ENCODE results near the gene RNF224.
"Not testable (repeated sequence)": the region's sequence is repeated elsewhere in the genome, so short reads cannot be mapped to it uniquely, and the experiment has no call there.

RNF224 gene

DNA sequence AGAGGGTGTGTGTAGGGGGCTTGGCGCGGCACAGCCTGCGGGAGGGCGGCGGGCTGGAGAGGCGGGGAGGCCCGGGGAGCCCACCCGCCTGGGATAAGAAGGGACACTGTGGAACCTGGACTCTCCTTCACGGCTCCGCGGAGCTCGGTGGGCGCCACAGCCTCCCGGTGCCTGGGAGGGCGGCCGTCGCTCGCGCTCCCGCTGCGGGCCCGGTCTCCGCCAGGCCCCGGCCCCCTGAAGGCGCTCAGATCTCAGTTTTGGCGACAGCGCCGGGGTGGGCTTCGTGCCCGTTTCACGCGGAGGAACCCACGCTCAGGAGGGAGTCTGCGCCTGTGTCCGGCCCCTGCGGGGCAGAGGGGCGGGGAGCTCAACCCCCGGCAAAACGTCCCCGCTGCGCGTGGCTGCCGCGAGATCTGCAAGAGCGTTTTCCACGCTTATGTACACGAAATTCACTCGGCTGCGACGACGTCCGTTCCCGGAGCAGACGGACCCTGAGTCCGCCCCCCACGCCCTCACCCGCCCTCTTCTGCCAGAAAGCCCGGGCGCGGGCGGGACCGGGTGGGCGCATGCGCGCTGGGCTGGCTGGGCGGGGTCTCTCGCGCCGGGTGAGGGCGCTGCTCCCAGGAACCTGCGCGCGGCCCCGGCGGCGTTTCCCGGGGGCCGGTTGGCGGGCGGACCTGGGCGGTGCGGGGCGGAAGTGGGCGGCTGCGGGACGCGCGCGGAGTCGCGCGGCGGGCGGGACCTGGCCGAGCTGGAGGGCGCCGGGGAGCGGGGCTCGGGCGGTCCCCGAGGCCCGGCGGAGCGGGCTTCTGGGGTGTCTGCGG, 27.5 kb downstream of the RNF224 start, which contains the start of gene NELFB:
TSS of gene NELFB (plus strand) at position 704 of the 824 bp plus-strand sequence.
- peak; percentile 65 to 72 for DNase-seq (ENCODE audit: low read depth in 2 of 2)

DNA sequence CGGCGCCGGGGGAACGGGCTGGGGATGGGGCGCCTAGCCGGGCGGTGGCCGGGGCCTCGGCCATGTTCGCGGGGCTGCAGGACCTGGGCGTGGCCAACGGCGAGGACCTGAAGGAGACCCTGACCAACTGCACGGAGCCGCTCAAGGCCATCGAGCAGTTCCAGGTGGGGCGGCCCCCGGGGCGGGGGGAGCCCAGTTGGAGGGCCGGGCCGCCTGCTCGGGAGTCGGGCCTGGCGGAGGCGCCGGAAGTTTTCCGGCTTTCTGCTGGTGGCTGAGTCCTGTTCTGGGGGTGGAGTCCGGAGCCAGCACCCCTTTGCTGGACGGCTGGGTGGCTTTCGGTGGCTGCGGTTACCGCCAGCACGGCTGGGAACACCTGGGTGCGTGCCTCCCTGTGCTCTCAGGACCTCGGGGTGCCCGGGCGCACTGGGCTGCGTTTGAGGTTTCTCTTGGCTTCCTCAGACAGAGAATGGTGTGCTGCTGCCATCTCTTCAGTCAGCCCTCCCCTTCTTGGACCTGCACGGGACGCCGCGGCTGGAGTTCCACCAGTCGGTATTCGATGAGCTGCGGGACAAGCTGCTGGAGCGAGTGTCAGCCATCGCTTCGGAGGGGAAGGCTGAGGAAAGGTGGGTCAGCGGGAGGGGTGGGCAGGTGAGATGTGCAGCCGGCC, 28.3 kb downstream of the RNF224 start:
- no peak for DNase-seq (ENCODE audit: low read depth in 2 of 2)

DNA sequence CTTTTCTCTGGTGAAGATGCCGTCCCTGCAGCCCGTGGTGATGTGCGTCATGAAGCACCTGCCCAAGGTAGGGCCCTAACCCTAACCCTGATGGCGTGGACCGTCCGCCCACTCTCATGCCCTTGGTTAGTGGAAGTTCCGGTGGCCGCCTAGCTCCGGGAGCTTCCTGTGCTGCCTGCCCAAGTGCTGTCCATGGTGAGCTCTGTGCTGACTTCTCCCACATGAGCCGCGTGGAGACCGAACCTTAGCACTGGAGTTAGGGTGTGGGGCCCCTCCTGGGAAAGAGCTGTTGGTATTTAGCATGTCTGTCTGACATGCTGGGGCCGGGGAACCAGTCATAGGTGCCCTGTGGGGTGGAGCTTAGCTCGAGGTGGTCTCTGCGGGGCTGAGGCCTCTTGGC, 29.1 kb downstream of the RNF224 start:
- no peak for DNase-seq (ENCODE audit: low read depth in 2 of 2)

DNA sequence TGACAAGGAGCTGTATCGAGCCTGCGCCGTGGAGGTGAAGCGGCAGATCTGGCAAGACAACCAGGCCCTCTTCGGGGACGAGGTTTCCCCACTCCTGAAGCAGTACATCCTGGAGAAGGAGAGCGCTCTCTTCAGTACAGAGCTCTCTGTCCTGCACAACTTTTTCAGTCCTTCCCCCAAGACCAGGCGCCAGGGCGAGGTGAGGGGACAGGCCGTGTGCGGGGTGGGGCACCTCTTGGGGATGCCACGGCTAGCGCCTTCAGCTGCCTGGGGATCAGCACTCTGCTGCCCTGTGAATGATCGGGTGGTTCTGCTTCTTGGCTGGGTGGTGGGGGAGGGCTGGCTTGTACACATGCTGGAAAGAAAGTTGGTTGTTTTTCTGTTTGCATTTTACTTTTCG, 29.6 kb downstream of the RNF224 start:
- no peak for DNase-seq (ENCODE audit: low read depth in 2 of 2)

DNA sequence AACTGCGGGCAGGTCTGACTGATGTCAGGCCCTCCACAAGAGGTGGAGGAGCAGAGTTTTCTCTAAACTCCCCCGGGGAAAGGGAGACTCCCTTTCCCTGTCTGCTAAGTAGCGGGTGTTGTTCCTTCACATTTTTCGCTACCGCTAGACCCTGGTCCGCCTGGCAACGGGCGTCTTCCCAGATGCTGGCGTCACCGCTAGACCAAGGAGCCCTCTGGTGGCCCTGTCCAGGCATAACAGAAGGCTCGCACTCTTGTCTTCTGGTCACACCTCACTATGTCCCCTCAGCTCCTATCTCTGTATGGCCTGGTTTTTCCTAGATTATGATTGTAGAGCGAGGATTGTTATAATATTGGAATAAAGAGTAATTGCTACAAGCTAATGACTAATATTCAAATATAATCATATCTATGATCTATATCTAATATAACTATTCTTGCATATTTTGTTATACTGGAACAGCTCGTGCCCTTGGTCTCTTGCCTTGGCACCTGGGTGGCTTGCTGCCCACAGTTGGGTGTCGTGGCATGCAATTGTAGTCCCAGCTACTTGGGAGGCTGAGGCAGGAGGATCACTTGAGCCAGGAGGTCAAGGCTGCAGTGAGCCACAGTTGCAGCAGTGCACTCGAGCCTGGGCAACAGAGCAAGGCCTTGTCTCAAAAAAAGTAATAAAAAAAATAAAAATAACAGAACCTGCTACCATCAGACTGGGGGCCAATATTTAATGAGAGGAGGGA, 35.0 kb downstream of the RNF224 start:
- not testable (repeated sequence) for DNase-seq (ENCODE audit: low read depth in 2 of 2)

DNA sequence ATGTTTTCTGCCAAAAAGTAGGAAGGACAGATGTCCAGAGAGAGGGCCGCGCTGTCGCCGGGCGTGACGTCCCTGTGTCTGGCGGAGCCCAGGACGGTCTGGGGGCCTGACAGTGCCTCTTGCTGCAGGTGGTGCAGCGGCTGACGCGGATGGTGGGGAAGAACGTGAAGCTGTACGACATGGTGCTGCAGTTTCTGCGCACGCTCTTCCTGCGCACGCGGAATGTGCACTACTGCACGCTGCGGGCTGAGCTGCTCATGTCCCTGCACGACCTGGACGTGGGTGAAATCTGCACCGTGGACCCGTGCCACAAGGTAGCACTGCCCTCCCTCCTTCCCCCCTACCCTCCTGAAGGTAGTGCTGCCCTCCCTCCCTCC, 35.6 kb downstream of the RNF224 start:
- DNase-seq (ENCODE audit: low read depth in 2 of 2), result no peak

DNA sequence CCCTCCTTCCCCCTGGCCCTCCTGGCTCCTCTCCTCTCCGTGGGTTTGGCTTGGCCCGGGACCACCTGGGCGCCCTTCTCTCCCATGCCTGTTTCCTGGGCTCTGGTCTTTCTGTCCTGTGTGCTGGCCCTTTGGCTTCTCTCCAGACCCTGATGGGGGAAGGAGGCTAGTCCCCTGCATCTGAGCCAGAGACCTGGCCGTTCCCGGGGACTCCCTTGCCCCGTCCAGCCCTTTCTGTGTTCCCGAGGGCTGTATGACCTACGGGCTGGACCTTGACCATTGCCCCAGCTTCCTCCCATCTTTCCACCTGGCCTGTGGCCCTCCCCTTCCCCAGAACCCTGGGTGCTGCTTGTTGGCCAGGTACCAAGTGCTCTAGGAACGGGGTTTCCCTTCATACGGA, 36.2 kb downstream of the RNF224 start:
- DNase-seq (ENCODE audit: low read depth in 2 of 2), result no peak

DNA sequence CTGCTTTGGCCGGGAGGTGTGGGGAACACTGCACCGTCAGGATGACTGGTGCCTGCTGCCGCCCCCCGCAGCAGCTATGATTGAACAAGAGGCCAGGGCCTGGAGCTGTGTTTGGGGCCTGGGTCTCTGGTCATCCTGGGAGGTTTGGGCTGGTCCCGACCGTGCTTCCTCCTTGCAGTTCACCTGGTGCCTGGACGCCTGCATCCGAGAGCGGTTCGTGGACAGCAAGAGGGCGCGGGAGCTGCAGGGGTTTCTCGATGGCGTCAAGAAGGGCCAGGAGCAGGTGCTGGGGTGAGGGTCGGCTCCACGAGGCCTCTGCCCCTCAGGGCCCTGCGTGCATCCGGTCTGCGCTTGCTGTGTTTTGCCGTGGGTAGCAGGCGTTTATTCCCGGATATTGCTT, 36.8 kb downstream of the RNF224 start:
- no peak for DNase-seq (ENCODE audit: low read depth in 2 of 2)

DNA sequence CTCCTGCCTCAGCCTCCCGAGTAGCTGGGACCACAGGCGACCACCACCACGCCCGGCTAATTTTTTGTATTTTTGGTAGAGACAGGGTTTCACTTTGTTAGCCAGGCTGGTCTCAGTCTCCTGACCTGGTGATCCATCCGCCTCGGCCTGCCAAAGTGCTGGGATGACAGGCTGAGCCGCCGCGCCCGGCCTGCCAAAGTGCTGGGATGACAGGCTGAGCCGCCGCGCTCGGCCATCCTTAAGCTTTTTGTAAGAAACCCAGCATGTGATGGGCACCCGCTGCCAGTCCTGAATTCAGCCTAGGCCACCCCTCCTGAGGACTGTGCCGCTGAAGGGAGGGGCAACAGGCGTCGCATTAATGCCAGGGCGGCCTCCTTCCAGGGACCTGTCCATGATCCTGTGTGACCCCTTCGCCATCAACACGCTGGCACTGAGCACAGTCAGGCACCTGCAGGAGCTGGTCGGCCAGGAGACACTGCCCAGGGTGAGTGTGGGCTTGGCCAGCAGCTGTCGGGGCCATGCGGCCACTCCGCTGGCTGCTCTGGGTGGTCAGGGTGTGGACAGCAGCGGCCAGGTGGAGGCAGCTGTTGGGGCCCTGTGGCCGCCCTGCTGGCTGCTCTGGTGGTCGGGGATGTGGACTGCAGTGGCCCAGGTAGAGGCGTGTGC, 38.3 kb downstream of the RNF224 start:
- no peak for DNase-seq (ENCODE audit: low read depth in 2 of 2)

DNA sequence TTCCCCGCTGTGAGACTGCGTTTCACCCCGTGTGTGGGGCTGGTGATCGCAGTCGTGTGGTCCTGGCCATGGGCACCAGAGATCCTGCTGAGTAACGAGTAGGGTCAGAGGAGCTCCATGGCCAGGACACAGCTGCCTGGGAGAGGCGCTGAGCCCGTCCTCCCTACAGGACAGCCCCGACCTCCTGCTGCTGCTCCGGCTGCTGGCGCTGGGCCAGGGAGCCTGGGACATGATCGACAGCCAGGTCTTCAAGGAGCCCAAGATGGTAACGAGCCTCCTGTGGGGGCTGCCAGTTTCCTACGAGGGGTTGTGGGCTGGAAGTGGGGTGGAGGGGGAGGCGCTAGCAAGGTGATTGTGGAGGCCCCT, 38.8 kb downstream of the RNF224 start:
- no peak for DNase-seq (ENCODE audit: low read depth in 2 of 2)

DNA sequence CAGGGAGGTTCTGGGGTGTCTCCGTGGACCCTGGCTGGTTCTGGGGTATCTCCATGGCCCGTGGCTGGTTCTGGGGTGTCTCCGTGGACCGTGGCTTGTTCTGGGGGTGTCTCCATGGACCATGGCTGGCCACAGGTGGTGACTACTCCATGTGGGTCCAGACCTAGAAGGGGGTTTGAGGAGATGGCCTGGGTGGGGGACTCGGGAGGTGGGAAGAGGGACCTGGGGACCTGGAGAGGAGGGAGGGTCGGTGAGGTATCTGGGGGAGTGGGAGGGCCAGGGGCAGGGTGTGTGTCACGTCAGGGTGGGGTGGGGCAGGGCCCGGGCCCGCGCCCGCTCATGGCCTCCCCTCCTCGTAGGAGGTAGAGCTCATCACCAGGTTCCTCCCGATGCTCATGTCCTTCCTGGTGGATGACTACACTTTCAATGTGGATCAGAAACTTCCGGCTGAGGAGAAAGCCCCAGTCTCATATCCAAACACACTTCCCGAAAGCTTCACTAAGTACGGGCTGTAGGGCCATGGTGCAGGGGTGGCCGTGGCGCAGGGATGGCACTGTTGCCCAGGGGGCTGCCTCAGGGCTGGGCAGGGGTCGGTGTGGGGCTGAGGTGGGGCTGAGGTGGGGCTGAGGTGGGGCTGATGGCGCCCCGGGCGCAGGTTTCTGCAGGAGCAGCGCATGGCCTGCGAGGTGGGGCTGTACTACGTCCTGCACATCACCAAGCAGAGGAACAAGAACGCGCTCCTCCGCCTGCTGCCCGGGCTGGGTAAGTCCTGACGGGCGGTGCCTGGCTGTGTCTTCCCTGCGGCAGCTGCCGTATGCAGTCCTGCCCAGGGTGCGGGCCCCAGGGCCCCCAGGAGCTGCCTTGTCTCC, 39.5 kb downstream of the RNF224 start:
- no peak for DNase-seq (ENCODE audit: low read depth in 2 of 2)

DNA sequence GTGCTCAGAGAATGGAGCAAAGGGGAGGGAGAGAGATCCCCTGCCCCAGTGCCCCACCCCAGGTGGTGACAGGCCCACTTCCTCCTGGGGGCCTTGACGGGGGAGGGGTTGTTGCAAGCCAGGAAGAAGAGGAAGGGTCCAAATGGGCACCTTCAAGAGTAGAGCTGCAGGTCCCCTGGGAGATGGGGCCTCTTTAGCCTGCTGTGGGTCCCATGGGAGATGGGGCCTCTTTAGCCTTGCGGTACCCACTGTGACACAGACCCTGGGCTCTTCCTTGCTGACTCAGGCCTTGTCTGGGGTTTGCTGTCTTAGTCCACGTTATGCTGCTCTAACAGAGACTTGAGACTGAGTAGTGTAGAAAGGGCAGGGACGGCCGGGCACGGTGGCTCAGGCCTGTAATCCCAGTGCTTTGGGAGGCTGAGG, 40.6 kb downstream of the RNF224 start:
- DNase-seq (ENCODE audit: low read depth in 2 of 2), result no peak

DNA sequence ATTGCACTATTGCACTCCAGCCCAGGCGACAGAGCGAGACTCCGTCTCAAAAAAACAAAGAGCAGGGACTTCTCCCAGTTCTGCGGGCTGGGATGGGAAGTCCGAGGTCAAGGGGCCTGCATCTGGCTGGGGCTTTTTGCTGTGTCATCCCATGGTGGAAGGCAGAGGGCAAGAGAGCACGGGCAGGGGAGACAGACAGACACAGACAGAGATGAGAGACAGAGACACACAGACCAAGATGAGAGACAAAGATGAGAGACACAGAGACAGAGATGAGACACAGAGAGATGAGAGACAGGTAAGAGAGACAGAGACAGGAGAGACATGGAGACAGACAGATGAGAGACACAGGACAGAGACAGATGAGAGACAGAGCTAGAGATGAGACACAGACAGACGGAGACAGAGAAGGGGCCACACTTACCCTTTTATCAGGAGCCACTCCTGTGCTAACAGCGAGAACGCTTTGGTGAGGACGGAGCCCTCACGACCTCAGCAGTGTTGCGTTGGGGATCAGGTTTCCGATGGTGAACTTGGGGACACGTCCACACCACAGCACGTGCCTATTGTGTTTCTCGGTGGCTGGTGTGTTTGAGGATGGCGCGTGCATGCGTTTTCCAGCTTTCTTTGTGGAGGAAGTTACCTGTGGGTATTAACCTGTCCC, 41.4 kb downstream of the RNF224 start:
- no peak for DNase-seq (ENCODE audit: low read depth in 2 of 2)

DNA sequence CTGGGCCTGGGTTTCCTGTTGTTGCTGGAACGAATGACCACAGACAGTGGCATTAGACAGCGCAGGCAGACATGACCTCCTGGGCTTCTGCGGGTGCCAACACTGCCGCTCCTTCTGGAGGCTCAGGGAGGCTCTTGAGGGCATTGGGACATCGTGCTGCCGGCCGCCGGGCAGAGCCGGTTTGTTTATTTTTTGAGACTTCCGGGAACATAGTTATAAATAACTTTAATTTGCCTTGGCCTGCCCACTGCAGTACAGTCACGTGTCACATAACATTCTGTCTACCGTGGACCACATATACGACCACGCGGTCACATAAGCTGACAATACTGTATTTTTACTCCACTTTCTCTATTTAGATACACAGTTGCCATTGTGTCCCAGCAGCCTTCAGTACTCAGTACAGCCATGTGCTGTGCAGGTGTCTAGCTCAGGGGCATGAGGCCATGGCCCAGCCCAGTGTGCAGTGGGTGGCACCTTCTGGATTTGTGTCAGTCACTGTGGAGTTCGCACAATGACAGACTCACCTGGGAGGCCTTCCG, 42.0 kb downstream of the RNF224 start:
- DNase-seq (ENCODE audit: low read depth in 2 of 2), result no peak

DNA sequence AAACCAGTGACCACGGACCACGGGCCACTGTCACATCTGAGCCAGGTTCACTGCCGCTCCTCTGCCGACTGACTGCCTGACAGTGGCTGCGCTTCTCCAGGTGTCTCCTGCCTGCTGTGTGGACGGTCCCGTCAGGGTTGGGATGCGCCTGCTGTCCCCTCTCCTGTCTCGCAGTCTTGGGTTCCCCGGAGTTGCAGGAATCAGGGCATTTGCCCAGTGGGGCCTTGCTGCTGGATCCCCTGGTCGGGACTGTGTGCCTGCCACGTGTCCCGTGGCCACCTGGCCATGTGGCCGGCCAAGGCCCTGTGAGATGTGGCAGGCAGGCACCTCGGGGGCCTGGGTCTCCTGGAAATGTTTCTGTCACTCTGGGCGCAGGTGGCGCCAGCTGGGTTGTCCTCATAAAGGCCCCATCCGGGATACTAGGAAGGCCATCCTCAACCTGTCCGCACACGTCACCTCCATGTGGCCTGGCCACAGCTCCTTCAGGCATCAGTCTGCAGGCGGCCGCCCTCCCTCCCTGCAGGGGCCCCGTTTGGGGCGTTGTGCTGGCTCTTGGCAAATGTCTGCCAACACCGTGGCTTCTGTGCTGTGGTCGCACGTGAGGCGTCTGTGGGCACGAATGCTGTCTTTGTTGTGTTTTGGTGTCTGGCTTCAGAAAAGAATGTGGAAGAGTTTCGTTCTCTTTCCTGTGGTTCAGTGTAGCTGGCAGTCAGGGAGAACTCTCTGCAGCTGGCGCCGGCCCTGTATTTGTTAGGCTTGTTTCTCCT, 43.8 kb downstream of the RNF224 start:
- no peak for DNase-seq (ENCODE audit: low read depth in 2 of 2)

DNA sequence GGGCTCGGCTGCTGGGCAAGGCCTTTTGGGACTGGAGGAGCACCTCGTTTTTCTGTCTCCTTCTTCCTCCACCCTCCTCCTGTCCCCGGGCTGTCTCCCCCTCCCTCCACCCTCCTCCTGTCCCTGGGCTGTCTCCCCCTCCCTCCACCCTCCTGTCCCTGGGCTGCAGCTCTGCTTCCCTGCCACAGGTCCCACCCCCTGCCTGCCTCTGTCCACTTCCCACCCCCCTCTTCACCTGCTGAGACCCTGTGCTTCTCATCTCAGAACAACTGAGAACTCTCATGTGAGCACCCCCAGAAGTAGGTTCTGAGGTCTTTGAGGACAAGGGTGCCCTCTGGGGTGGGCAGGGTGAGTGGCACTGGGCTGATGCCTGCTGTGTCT, 44.4 kb downstream of the RNF224 start:
- no peak for DNase-seq (ENCODE audit: low read depth in 2 of 2)

DNA sequence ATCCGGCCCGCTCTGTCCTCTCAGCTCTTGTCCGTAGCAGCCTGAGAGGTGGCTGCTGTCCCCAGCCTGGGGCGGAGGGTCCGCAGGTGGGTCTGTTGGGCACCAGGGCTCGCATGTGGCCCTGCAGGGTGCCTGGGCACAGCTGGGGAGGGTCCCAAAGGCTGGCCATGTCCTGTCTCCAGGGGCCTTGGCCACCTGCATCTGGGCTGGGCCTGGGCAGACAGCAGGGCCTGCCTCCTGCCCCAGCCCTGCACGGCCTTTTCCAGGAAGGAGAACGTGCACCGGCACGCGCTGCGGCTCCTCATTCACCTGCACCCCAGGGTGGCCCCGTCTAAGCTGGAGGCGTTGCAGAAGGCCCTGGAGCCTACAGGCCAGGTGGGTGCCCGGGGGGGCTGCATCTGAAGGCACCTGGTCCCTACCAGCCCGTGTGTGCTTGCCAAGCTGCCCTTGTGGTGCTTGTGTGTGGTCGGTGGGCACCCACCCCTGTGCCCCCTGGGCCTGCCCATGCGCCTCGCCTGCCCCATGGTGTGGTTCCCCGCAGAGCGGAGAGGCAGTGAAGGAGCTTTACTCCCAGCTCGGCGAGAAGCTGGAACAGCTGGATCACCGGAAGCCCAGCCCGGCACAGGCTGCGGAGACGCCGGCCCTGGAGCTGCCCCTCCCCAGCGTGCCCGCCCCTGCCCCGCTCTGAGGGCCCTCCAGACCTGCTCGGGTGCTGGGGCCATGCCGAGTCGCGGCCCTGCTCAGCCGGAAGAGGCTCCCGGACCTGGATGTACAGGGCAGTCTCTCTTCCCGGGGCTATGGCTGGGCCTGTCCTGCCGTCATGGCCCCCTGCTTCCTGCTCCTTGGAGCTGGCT, 45.2 kb downstream of the RNF224 start:
- DNase-seq (ENCODE audit: low read depth in 2 of 2), result no peak

DNA sequence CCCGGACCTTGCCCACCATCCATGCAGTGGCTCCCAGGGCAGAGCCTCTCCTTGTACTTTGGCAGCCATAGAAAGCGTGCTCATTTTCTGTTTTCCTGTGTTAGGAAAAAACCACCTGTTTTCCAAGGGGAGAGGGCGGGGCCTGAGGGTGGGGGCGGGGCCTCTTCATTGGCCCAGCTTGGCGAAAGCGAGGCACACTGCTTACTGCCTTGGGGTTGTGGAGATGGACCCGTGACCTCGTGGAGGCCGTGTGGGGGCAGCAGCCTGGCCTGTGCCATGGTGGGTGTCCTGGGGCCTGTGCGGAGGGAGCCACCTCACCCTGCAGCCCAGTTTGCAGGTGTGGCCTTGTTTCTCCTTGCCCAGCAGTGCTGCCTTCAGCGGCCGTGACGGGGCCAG, 45.8 kb downstream of the RNF224 start:
- DNase-seq (ENCODE audit: low read depth in 2 of 2), result no peak

Measured in fibroblast of skin of left quadriceps (primary cell).